Fibroblast of pulmonary artery (primary cell): Measurements from ENCODE around the gene PLCG2.

Source experiments
- DNase-seq: peaks from one replicate; pipeline ENCODE4 v3.0.0-alpha.2; 2010; ENCODE audit warnings: low read depth
- H3K4me3 ChIP-seq: replicated peaks from 2 replicates; pipeline ENCODE4 v1.5.1; 2011; ENCODE audit warnings: low read depth, mild to moderate bottlenecking, control low read depth, low read length, moderate library complexity
- CTCF ChIP-seq: IDR thresholded peaks from 2 replicates; pipeline ENCODE4 v1.5.1; 2011; ENCODE audit warnings: mild to moderate bottlenecking, control low read depth, low read length, inconsistent platforms; ENCODE audit errors: missing control alignments

PLCG2 gene

DNA sequence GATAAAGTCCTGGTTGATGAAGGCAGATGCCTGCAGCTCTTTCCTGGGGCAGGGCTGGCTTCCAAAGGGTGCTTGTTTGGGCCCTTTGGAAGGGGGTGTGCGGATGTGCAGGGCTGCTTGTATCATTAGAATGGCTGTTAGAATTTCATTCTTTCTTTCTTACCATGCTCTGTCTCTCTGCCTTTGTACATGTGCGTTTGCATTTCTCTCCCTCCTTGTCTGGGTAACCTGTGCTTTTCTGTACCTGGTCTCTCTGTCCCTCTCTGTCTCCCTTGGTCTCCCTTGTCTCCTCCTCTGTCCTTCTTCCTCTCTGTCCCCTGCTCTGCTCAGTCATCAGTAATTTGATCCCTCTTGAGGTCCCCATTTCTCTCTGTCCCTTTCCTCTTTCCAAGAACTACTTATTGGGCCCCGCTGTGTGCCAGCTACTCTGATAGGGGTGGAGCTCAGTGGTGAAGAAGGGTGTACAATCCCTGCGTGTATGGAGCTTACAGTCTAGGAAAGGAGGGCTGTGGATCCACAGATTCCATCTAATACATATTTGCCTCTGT, 69.3 kb downstream of the PLCG2 start:
- TF ChIP-seq CTCF: no peak
- no peak overlapping the region for H3K4me3 ChIP-seq
- no peak for DNase-seq

GRCh38 chr16:81850197-81850944, 71.3 kb downstream of the PLCG2 start:
- H3K4me3 ChIP-seq: no peak overlapping the region
- DNase-seq: no peak
- no peak for TF ChIP-seq CTCF

DNA sequence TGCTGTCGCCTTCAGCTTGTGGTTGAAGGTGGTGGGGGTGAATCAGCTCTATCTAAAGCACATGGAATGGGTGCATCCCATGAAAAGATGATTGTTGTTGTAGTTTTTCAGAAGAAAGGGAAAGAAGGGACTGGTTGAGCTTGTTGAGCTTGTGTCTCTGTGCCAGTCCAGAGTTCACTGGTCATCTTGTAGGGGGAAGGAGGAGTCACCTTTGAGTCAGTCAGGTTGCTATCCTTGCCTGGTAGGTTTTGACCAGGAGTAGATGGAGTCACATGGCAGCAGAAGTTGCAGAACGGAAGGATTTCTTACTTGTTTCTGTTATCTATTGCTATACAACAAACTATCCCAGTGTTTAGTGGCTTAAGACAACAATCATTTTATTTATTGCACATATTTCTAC, 73.3 kb downstream of the PLCG2 start:
- no peak for TF ChIP-seq CTCF
- no peak overlapping the region for H3K4me3 ChIP-seq
- no peak for DNase-seq

- DNase-seq: no peak
- TF ChIP-seq CTCF: no peak
- H3K4me3 ChIP-seq: no peak overlapping the region
Measured at GRCh38 chr16:81855552-81856153, 76.6 kb downstream of the PLCG2 start.

GRCh38 chr16:81860287-81861266, 81.5 kb downstream of the PLCG2 start:
- no peak for DNase-seq
- TF ChIP-seq CTCF: no peak
- H3K4me3 ChIP-seq: no peak overlapping the region

DNA sequence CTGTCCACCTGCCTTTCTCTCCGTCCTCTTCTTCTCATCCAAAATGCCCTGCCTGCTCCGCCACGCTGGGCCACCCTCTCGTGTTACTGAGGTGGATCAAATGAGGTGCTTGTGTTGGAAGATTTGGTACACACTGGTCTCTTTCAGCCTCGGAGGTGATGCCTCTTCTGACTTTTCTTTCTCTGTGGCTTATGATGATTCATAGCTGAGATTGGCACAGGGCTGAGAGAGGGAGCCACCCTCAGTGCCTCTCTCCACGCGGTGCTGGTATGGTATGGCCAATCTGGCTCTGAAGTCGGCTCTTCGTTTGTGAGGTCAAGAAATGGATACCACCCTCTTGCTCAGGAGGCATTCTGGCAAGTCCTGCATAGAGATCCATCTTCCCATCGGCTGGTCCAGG, 82.4 kb downstream of the PLCG2 start:
- H3K4me3 ChIP-seq: no peak overlapping the region
- DNase-seq: no peak
- no peak for TF ChIP-seq CTCF
